IMR-90 (cell line): Measurements from ENCODE around the gene MAPK1.

Experiments used
- CHD1 ChIP-seq: IDR thresholded peaks from 2 replicates; pipeline ENCODE4 v1.6.1; 2012; ENCODE audit warnings: low read depth, low read length, improper control_type of control experiment
- CTCF ChIP-seq: conservative IDR thresholded peaks from 2 replicates; pipeline ENCODE4 v1.5.1; 2012; ENCODE audit warnings: mild to moderate bottlenecking, low read depth, low read length, improper control_type of control experiment
- ELK1 ChIP-seq: fragments of 150-350 bp; IDR thresholded peaks from 2 replicates; pipeline ENCODE4 v1.6.1; 2016; ENCODE audit warnings: low read depth, mild to moderate bottlenecking, low read length, moderate library complexity, borderline replicate concordance
- FOS ChIP-seq: fragments of 150-350 bp; IDR thresholded peaks from 2 replicates; pipeline ENCODE4 v1.6.1; 2016; ENCODE audit warnings: low read depth, low read length
- MAFK ChIP-seq: IDR thresholded peaks from 2 replicates; pipeline ENCODE4 v1.6.1; 2012; ENCODE audit warnings: low read depth, low read length, improper control_type of control experiment
- POLR2A ChIP-seq: IDR thresholded peaks from 2 replicates; pipeline ENCODE4 v1.6.1; 2012; ENCODE audit warnings: mild to moderate bottlenecking, low read depth, low read length
- RAD21 ChIP-seq: IDR thresholded peaks from 2 replicates; pipeline ENCODE4 v1.6.1; 2012; ENCODE audit warnings: low read length, improper control_type of control experiment

GRCh38 chr22:21790359-21790758 lies 77.1 kb downstream of the MAPK1 start:
- TF ChIP-seq CTCF (no peak), MAFK (no peak), CHD1 (no peak), FOS (no peak), ELK1 (no peak), RAD21 (no peak), POLR2A (no peak)
